ENCODE data around the gene KCNH4. TPM values are rescaled to one million over a fixed set of nuclear protein-coding genes. Genes with fewer than 3 reads are reported as not detected.
"Not testable (repeated sequence)": the region's sequence is repeated elsewhere in the genome, so short reads cannot be mapped to it uniquely, and the experiment has no call there.

KCNH4 gene
- total and polyA plus RNA-seq, 5 experiments from 2014 or later = 0.11 to 0.18 TPM; not detected in 3

DNA sequence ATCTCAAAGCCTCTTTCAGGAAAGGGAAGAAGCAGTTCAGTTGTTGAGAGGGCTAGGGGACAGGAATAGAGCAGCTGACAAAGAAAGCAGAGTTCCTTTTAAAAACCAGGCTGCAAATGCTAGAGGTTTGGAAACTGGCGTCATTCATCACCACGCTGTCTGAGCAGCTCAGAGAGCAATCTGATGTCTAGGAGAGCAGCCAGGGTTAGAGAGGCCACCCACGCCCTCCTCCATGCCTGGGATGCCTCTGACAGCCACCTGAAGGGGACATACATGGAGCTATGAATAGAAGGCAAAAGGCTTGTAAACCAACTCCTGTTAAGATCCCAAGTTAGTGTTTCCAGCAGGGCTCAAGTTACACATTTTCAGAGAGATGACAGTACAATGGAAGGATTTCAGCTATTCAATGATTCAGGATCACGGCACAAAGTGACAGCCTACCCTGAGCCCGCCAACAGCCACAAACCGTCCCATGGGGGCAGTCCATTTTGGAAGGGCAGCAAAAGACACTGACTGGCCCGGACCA is 38.5 kb downstream of the KCNH4 start:
- peaks cover 15 to 65% (median 55%) of the 10 kb centered on the region in 4 donors for H3K4me1 Mint-ChIP-seq
- H3K4me3 Mint-ChIP-seq = peak overlapping the region in 1 of 10 donors; percentile 39

GRCh38 chr17:42141382-42141781 is 39.6 kb downstream of the KCNH4 start:
- H3K4me1 Mint-ChIP-seq = peaks cover 14 to 59% (median 50%) of the 10 kb centered on the region in 4 donors
- no peaks in the 10 kb centered on the region for H3K9me3 Mint-ChIP-seq
- no peak overlapping the region for H3K4me3 Mint-ChIP-seq
- H3K27me3 Mint-ChIP-seq = no peaks in the 10 kb centered on the region
- peaks cover 0 to 62% (median 7%) of the 10 kb centered on the region in 3 donors for H3K36me3 Mint-ChIP-seq
- POLR2A ChIA-PET = no interaction called here
- ATAC-seq = no peak
- no peak for DNase-seq
- H3K27ac Mint-ChIP-seq = no peak overlapping the region

More for the DNA sequence above, 38.5 kb downstream of the KCNH4 start:
- Mint-ChIP-seq H3K36me3 (peaks cover 0 to 58% (median 7%) of the 10 kb centered on the region in 3 donors), H3K27ac (peak overlapping the region in 2 of 10 donors; percentile 51 to 60), H3K9me3 (no peaks in the 10 kb centered on the region), H3K27me3 (no peaks in the 10 kb centered on the region)
- DNase-seq (no peak), ATAC-seq (no peak)
- POLR2A ChIA-PET = interaction anchor here (0.5 to 0.6 kb wide), 3 partner anchors 13 to 149 kb away, joined by 3 to 4 read pairs (median 3); no protein-coding TSS in a partner anchor

DNA sequence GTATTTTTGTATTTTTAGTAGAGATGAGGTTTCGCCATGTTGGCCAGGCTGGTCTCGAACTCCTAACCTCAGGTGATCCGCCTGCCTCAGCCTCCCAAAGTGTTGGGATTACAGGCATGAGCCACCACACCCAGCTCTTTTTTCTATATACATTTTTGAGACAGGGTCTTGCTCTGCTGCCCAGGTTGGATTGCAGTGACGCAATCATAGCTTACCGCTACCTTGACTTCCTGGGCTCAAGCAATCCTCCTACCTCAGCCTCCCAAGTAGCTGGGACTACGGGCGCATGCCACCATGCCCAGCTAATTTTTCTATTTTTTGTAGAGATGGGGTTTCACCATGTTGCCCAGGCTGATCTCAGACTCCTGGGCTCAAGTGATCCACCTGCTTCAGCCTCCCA is 40.3 kb downstream of the KCNH4 start:
- H3K27me3 Mint-ChIP-seq, POLR2A ChIA-PET, ATAC-seq, H3K9me3 Mint-ChIP-seq, DNase-seq: not testable (repeated sequence)
- peak overlapping the region in 1 of 10 donors; percentile 71 for H3K27ac Mint-ChIP-seq
- H3K4me1 Mint-ChIP-seq = peaks cover 17 to 65% (median 56%) of the 10 kb centered on the region in 4 donors
- peak overlapping the region in 1 of 10 donors; percentile 45 for H3K4me3 Mint-ChIP-seq
- H3K36me3 Mint-ChIP-seq = peaks cover 0 to 61% (median 7%) of the 10 kb centered on the region in 3 donors

DNA sequence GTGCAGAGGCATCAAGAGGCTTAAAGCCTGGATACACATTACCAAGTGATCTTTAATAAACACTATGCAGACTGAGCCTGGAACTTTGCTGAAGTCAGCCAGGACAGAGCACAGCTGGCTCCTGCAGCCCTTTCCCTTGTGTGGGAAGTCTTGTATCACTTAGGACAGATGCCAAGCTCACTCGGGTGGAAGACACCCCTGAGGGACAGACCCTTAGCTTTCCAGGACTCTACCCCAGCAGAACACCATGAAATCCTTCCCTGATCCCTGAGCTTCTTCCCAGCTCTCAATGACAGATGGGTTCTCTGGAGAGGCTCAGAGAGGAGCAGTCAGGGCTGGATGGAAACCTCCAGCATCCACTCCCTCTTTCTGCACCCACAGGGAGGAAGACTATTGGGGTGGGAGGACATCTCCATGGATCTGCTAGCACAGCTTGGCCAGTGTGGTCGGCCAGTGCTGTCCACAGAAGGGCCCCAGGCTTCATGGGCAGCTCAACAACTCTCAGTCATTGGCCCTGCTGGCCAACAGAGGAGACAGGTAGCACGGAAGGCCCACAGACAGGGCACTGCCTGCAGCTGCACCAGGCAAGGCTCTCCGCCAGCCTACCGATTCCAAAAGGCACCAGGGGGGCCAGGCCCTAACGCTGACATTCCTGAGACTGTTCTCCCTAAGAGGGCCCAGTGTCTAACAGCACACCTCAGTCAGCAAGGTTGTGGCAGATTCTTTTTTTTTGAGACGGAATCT is 42.0 kb downstream of the KCNH4 start:
- no peak for ATAC-seq
- POLR2A ChIA-PET = interaction anchor here (1.0 kb wide), 1 partner anchor 26 kb away, joined by 3 read pairs; the partner anchor contains the start of gene DHX58
- Mint-ChIP-seq H3K36me3 (peaks cover 0 to 58% (median 2%) of the 10 kb centered on the region in 3 donors), H3K4me1 (peaks cover 19 to 77% (median 65%) of the 10 kb centered on the region in 4 donors), H3K9me3 (no peaks in the 10 kb centered on the region), H3K27ac (no peak overlapping the region), H3K4me3 (no peak overlapping the region), H3K27me3 (no peaks in the 10 kb centered on the region)
- no peak for DNase-seq

GRCh38 chr17:42136654-42137051 is 44.3 kb downstream of the KCNH4 start:
- POLR2A ChIA-PET = interaction anchor here (0.8 kb wide), 1 partner anchor 18 kb away, joined by 4 read pairs; the partner anchor contains the start of gene RAB5C
- peaks cover 0 to 47% (median 2%) of the 10 kb centered on the region in 3 donors for H3K36me3 Mint-ChIP-seq

DNA sequence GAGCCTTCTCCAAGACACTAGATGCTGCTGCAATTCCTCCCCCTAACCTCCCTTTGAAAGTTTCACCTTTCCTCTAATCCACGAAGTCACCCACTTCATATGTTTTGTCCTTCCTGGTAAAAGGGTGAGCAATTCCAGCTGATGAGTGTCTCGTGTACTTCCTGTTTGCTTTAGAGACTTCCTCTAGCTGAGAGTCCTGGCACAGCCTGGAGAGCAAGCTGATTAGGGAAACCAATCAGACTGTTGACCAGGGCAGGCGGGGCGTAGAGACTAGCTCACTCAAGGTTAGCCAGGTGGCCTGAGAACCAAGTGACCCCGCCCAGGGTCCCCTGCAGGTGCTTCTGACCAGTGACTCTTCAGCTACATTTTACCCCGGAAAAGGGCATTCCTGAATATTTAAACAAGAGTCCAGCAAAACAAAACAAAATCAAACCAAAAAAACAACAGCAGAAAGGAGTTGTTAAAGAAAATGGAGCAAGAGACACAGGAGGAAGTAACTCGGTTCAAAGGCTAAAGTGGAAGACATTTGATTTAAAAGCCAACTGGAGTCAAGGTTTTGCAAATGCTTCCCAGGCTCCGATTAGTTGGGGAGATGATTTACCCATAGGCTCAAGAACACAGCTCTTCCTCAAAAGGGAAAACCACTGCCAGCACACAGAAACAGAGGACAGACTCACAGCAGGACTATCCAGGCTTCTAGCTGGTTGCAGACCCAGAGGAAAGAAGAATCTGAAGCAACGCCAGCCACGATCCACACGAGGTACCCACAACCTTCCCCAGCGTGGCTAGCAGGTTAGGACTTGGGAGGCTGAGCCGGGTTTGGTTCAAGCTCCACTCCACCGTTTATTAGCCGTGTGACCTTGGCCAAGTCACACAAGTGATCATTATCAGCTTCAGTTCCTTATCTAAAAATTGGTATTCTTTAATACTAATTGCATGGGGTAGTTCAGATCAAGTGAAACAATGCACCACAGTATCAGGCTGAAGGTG is 45.0 kb downstream of the KCNH4 start:
- ATAC-seq (no peak), DNase-seq (no peak)
- Mint-ChIP-seq H3K4me1 (peaks cover 25 to 82% (median 72%) of the 10 kb centered on the region in 4 donors), H3K9me3 (no peaks in the 10 kb centered on the region), H3K27me3 (no peaks in the 10 kb centered on the region), H3K27ac (peak overlapping the region in 8 of 10 donors; percentile 5 to 84 (median 68)), H3K36me3 (peaks cover 0 to 43% (median under 1%) of the 10 kb centered on the region in 3 donors), H3K4me3 (peak overlapping the region in 1 of 10 donors; percentile 28)
- POLR2A ChIA-PET = interaction anchor here (0.6 to 0.8 kb wide), 5 partner anchors 9 to 250 kb away, joined by 3 to 9 read pairs (median 4); partner anchors contain the start of gene RAB5C

More at GRCh38 chr17:42136654-42137051, 44.3 kb downstream of the KCNH4 start:
- no peaks in the 10 kb centered on the region for H3K27me3 Mint-ChIP-seq
- H3K4me1 Mint-ChIP-seq = peaks cover 23 to 82% (median 72%) of the 10 kb centered on the region in 4 donors
- ATAC-seq (no peak), DNase-seq (no peak)
- no peak overlapping the region for H3K4me3 Mint-ChIP-seq
- H3K9me3 Mint-ChIP-seq = no peaks in the 10 kb centered on the region
- H3K27ac Mint-ChIP-seq = peak overlapping the region in 2 of 10 donors; percentile 49 to 84

DNA sequence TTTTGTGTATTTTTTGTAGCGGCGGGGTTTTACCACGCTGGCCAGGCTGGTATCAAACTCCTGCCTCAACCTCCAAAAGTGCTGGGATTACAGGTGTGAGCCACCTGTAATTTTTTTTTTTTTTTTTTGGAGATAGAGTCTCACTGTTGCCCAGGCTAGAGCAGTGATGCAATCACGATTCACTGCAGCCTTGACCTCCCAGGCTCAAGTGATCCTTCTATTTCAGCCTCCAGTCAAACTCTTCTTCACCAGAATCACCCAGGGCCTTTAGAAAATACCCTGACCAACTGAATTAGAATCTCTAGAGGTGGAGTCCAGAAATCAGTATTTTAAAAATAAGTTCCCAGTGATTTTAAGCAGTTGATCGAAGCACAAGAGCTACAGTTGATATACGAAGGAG is 45.8 kb downstream of the KCNH4 start:
- no peaks in the 10 kb centered on the region for H3K9me3 Mint-ChIP-seq
- peak overlapping the region in 4 of 10 donors; percentile 57 to 84 (median 76) for H3K27ac Mint-ChIP-seq
- H3K36me3 Mint-ChIP-seq = peaks cover 0 to 47% (median 0%) of the 10 kb centered on the region in 3 donors

GRCh38 chr17:42133461-42134041 is 47.4 kb downstream of the KCNH4 start:
- Mint-ChIP-seq H3K27me3 (no peaks in the 10 kb centered on the region), H3K4me3 (peak overlapping the region in 9 of 10 donors; percentile 15 to 67 (median 49)), H3K27ac (peak overlapping the region; percentile 57 to 93 (median 87)), H3K9me3 (no peaks in the 10 kb centered on the region), H3K4me1 (peaks cover 29 to 72% (median 63%) of the 10 kb centered on the region in 4 donors), H3K36me3 (peaks cover 0 to 57% (median 0%) of the 10 kb centered on the region in 3 donors)
- POLR2A ChIA-PET = no interaction called here
- ATAC-seq (peak; percentile 87 to 93), DNase-seq (peak; percentile 32 to 77 (median 63))

More for the DNA sequence above, 45.8 kb downstream of the KCNH4 start:
- no peak for DNase-seq
- H3K27me3 Mint-ChIP-seq = no peaks in the 10 kb centered on the region
- peaks cover 28 to 86% (median 74%) of the 10 kb centered on the region in 4 donors for H3K4me1 Mint-ChIP-seq
- POLR2A ChIA-PET = interaction anchor here (0.7 kb wide), 3 partner anchors 62 to 249 kb away, joined by 3 read pairs; no protein-coding TSS in a partner anchor
- no peak overlapping the region for H3K4me3 Mint-ChIP-seq
- no peak for ATAC-seq

- ATAC-seq (peak; percentile 47 to 55), DNase-seq (peak in 1 of 10 donors; percentile 10)
- peaks cover 28 to 66% (median 58%) of the 10 kb centered on the region in 4 donors for H3K4me1 Mint-ChIP-seq
- peaks cover 0 to 57% (median 4%) of the 10 kb centered on the region in 3 donors for H3K36me3 Mint-ChIP-seq
- POLR2A ChIA-PET = no interaction called here
- peak overlapping the region; percentile 57 to 93 (median 87) for H3K27ac Mint-ChIP-seq
- peak overlapping the region in 8 of 10 donors; percentile 12 to 72 (median 59) for H3K4me3 Mint-ChIP-seq
- H3K9me3 Mint-ChIP-seq = no peaks in the 10 kb centered on the region
- H3K27me3 Mint-ChIP-seq = no peaks in the 10 kb centered on the region
Observed at GRCh38 chr17:42132941-42133340, 48.0 kb downstream of the KCNH4 start.

GRCh38 chr17:42131981-42132432 is 48.9 kb downstream of the KCNH4 start:
- peak overlapping the region in 1 of 10 donors; percentile 64 for H3K4me3 Mint-ChIP-seq

DNA sequence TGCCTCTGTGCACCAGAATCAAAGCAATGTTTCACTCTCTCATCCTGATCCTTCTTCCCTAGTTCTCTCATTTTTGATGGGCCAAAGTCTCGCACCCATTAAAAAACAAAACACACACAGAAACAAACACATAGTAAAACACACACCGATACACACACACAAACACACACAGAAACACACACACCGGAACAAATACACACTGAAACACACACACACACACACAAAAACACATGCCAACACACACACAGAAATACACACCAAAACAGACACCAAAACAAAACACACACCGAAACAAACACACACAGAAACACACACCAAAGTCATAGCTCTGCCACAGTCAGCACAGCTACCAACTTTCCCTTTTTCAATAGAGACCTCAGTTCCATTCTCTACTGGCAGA is 49.7 kb downstream of the KCNH4 start:
- no peak for ATAC-seq
- no peaks in the 10 kb centered on the region for H3K27me3 Mint-ChIP-seq
- POLR2A ChIA-PET = interaction anchor here (0.6 to 1.1 kb wide), 2 partner anchors 144 to 153 kb away, joined by 3 read pairs; no protein-coding TSS in a partner anchor
- peak overlapping the region; percentile 5 to 89 (median 62) for H3K27ac Mint-ChIP-seq
- no peak overlapping the region for H3K4me3 Mint-ChIP-seq
- peaks cover 25 to 58% (median 50%) of the 10 kb centered on the region in 4 donors for H3K4me1 Mint-ChIP-seq
- no peak for DNase-seq
- H3K36me3 Mint-ChIP-seq = peaks cover 0 to 57% (median 10%) of the 10 kb centered on the region in 3 donors
- H3K9me3 Mint-ChIP-seq = no peaks in the 10 kb centered on the region

More at GRCh38 chr17:42131981-42132432, 48.9 kb downstream of the KCNH4 start:
- H3K36me3 Mint-ChIP-seq = peaks cover 0 to 57% (median 7%) of the 10 kb centered on the region in 3 donors
- DNase-seq (no peak), ATAC-seq (no peak)
- POLR2A ChIA-PET = interaction anchor here (0.6 kb wide), 1 partner anchor 153 kb away, joined by 3 read pairs; no protein-coding TSS in a partner anchor
- H3K9me3 Mint-ChIP-seq = no peaks in the 10 kb centered on the region
- no peaks in the 10 kb centered on the region for H3K27me3 Mint-ChIP-seq
- peak overlapping the region in 9 of 10 donors; percentile 39 to 92 (median 87) for H3K27ac Mint-ChIP-seq
- peaks cover 27 to 65% (median 55%) of the 10 kb centered on the region in 4 donors for H3K4me1 Mint-ChIP-seq

Measured in naive thymus-derived CD8-positive, alpha-beta T cell (primary cell).